Progenitor cell of endocrine pancreas (in vitro differentiated cells): ENCODE measurements around the gene CDC6. TPM values are rescaled to one million over a fixed set of nuclear protein-coding genes. Genes with fewer than 3 reads are reported as not detected.

Experiments used
- DNase-seq: peaks from one replicate; pipeline ENCODE4 v3.0.0; 2021; ENCODE audit warnings: low spot score; ENCODE audit not compliant: unreplicated experiment
- H3K27ac Mint-ChIP-seq: 2 replicates; pipeline ENCODE4 v1.8.0; 2021; ENCODE audit warnings: mild to moderate bottlenecking, moderate library complexity, mixed read lengths
- H3K27me3 Mint-ChIP-seq: 2 replicates; pipeline ENCODE4 v1.8.0; 2021; ENCODE audit warnings: mixed read lengths
- H3K36me3 Mint-ChIP-seq: 2 replicates; pipeline ENCODE4 v1.8.0; 2022; ENCODE audit warnings: mixed read lengths; ENCODE audit not compliant: insufficient read depth
- H3K4me1 Mint-ChIP-seq: 2 replicates; pipeline ENCODE4 v1.8.0; 2021; ENCODE audit warnings: low read depth, mixed read lengths
- H3K4me3 Mint-ChIP-seq: 2 replicates; pipeline ENCODE4 v1.8.0; 2021; ENCODE audit warnings: low read depth, mild to moderate bottlenecking, moderate library complexity, mixed read lengths
- H3K9me3 Mint-ChIP-seq: 2 replicates; pipeline ENCODE4 v1.8.0; 2021; ENCODE audit warnings: low read depth, mixed read lengths
- total RNA-seq: library from RNA; stranded (reverse); gene quantifications from 2 replicates; pipeline ENCODE4 v1.2.1, GENCODE V29; 2021
- TF ChIP-seq, protein P1 (sequence below): fragments of 200-600 bp; sonication (generic); IDR thresholded peaks from one replicate; pipeline ENCODE4 v1.5.0; 2021; ENCODE audit warnings: antibody characterized with exemption, mild to moderate bottlenecking; ENCODE audit not compliant: unreplicated experiment

The CDC6 gene
- total RNA-seq, 1 donor from 2014 or later, result 35.7 TPM

DNA sequence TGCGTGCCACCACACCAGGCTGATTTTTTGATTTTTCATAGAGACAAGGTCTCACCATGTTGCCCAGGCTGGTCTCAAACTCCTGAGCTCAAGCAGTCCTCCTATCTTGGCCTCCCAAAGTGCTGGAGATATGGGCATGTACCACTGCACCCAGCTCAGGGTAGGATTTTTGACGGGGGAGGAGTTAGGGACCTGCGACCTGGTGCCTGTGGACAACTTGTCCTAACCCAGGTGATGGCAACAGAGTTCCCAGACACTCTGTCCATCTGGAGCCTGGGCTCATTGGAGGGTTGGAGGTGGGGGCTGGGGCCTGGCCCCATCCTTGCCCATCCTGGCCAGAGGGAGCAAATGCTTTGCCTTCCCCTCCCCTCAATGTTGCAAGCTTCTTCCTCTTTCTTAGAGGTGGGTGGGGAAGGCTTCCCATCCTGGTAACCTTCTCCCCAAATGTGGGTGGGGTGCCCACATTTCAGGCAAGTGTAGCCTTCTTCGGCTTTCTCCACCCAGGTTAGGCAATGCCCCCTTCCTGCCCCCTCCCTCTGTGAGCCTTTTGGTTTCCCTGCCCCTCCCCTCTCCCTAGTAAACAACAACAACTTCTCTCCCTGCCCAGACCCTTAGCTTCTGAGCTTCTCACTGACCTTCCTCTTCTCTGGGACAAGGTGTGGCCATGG is 46.2 kb downstream of the CDC6 start:
- no peak for DNase-seq
- Mint-ChIP-seq H3K4me1 (peaks cover 42% of the 10 kb centered on the region), H3K36me3 (peaks cover 3% of the 10 kb centered on the region), H3K9me3 (no peaks in the 10 kb centered on the region), H3K27me3 (no peaks in the 10 kb centered on the region), H3K4me3 (peak overlapping the region; percentile 20), H3K27ac (peak overlapping the region; percentile 93)
- TF ChIP-seq, protein P1, sequence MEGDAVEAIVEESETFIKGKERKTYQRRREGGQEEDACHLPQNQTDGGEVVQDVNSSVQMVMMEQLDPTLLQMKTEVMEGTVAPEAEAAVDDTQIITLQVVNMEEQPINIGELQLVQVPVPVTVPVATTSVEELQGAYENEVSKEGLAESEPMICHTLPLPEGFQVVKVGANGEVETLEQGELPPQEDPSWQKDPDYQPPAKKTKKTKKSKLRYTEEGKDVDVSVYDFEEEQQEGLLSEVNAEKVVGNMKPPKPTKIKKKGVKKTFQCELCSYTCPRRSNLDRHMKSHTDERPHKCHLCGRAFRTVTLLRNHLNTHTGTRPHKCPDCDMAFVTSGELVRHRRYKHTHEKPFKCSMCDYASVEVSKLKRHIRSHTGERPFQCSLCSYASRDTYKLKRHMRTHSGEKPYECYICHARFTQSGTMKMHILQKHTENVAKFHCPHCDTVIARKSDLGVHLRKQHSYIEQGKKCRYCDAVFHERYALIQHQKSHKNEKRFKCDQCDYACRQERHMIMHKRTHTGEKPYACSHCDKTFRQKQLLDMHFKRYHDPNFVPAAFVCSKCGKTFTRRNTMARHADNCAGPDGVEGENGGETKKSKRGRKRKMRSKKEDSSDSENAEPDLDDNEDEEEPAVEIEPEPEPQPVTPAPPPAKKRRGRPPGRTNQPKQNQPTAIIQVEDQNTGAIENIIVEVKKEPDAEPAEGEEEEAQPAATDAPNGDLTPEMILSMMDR, result no peak

DNA sequence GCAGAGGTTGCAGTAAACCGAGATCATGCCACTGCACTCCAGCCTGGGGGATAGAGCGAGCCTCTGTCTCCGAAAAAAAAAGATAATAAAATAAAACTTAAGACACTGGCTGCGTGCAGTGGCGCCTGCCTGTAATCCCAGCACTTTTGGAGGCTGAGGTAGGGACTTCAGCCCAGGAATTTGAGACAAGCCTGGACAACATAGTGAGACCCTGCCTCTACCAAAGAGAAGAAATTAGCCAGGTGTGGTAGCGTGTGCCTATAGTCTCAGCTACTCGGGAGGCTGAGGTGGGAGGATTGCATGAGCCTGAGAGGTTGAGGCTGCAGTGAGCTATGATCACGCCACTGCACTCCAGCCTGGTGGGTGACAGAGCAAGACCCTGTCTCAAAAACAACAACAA is 47.9 kb downstream of the CDC6 start:
- Mint-ChIP-seq H3K27me3 (no peaks in the 10 kb centered on the region), H3K4me1 (peaks cover 50% of the 10 kb centered on the region), H3K27ac (peak overlapping the region; percentile 93)

DNA sequence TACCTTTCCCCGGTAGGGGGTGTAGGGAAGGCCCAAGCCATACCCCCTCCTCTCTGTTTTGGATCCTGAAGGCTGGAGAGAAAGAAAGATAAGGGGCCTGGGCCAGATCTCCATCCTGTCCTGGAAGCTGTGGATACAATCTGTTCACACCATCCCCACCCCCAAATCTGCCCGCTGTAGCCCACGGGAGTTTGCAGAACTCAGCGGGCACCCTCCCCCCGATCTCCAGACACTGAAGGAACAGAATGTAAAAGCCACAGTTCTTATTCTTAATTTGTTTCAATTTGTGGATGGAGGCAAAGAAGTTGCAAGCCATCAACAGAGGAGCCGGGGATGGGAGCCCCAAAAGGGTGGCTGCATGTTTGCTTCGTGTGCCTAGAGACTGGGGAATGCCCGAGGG is 49.7 kb downstream of the CDC6 start:
- Mint-ChIP-seq H3K27ac (peak overlapping the region; percentile 16), H3K9me3 (no peaks in the 10 kb centered on the region), H3K27me3 (no peaks in the 10 kb centered on the region), H3K4me1 (peaks cover 44% of the 10 kb centered on the region), H3K36me3 (peaks cover 4% of the 10 kb centered on the region), H3K4me3 (no peak overlapping the region)
- TF ChIP-seq, protein P1, result no peak
- no peak for DNase-seq

More for the DNA sequence above, 47.9 kb downstream of the CDC6 start:
- TF ChIP-seq, protein P1, result no peak
- no peak overlapping the region for H3K4me3 Mint-ChIP-seq
- H3K9me3 Mint-ChIP-seq, result no peaks in the 10 kb centered on the region
- H3K36me3 Mint-ChIP-seq, result peaks cover 7% of the 10 kb centered on the region
- DNase-seq, result no peak

DNA sequence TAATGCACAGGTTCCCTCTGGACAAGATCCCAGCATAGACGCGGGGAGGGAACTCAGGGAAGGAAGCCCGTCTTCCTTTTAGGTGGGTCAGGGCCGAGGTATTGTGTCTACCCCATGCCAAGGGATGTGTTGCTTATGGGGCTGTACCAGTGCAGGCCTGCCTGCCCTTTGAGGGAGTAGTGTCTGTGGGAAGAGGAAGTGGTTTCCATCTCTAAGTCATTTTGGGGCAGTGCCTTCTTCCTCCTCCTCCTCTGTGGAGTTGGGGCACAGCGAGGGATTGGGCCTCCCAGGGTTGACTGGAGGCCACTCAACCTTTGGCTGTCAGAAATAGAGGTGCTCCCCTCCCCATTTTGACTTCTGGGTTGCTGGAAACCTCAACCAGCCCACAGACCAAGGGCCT is 50.4 kb downstream of the CDC6 start:
- peak overlapping the region; percentile 52 for H3K27ac Mint-ChIP-seq
- peaks cover 43% of the 10 kb centered on the region for H3K4me1 Mint-ChIP-seq
- H3K9me3 Mint-ChIP-seq, result no peaks in the 10 kb centered on the region
- TF ChIP-seq, protein P1, result no peak
- H3K36me3 Mint-ChIP-seq, result peaks cover 4% of the 10 kb centered on the region
- H3K4me3 Mint-ChIP-seq, result no peak overlapping the region
- no peaks in the 10 kb centered on the region for H3K27me3 Mint-ChIP-seq
- DNase-seq, result no peak

DNA sequence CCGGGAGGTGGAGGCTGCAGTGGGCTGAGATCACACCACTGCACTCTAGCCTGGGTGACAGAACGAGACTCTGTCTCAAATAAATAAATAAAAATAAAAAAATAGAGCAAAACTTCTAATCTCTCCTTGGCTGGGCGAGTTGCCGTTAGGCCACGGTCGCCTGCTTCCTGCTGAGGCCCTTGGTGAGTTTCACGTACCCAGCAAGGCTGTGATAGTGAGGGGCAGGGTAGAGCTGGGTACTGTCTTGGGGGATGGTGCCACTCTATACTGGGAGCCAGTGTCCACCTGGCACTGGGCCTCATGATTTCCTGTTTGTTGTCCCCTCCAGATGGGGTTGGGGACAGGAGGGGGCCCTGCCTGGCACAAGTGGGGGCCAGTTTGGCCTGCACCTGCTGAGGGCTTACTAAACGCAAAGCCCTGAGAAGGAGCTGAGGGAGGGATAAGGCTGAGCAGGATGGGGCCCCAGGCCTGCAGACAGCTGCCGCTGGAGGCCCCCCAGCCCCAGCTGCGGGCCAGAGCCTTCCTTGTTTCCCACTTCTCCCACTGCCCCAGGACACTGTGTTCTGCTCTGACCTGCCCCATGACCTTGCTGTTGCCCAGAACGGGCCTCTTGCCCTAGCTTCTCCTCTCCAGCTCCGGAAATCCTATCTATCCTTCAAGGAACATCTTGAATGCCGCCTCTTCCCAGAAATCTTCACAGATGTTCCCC is 51.4 kb downstream of the CDC6 start:
- Mint-ChIP-seq H3K27me3 (no peaks in the 10 kb centered on the region), H3K4me3 (no peak overlapping the region), H3K27ac (peak overlapping the region; percentile 69), H3K4me1 (peaks cover 51% of the 10 kb centered on the region), H3K36me3 (peaks cover 4% of the 10 kb centered on the region), H3K9me3 (no peaks in the 10 kb centered on the region)
- TF ChIP-seq, protein P1, result no peak
- DNase-seq, result no peak
